Activated CD4-positive, alpha-beta T cell treated with anti-CD3 and anti-CD28 coated beads for 1 hour (primary cell): ENCODE measurements around the gene DAND5.
A peak's percentile ranks its signal among the peaks of the same experiment; 100 is the strongest.
"Not testable (repeated sequence)": the region's sequence is repeated elsewhere in the genome, so short reads cannot be mapped to it uniquely, and the experiment has no call there.

Experiments
- DNase-seq: peaks from one replicate; pipeline ENCODE4 v3.0.0-alpha.2; 2020

The DAND5 gene

GRCh38 chr19:12967907-12968306, 1.5 kb upstream of the DAND5 start:
- no peak for DNase-seq

GRCh38 chr19:12970070-12970820, 869 bp downstream of the DAND5 start:
- no peak for DNase-seq

- no peak for DNase-seq
These were observed 3.9 kb downstream of the DAND5 start for GRCh38 chr19:12973236-12973635.

- DNase-seq, result no peak
These were observed 5.2 kb downstream of the DAND5 start for GRCh38 chr19:12974301-12975220.

- DNase-seq, result no peak
These were observed 5.9 kb downstream of the DAND5 start for GRCh38 chr19:12975221-12975741.

GRCh38 chr19:12976109-12976508, 6.7 kb downstream of the DAND5 start:
- not testable (repeated sequence) for DNase-seq

- DNase-seq, result no peak
These were observed 10.6 kb downstream of the DAND5 start for GRCh38 chr19:12979974-12980373.

- no peak for DNase-seq
These were observed 13.3 kb downstream of the DAND5 start for GRCh38 chr19:12982648-12983047.

GRCh38 chr19:12983091-12983490, 13.7 kb downstream of the DAND5 start:
- DNase-seq, result no peak

GRCh38 chr19:12983542-12984142, 14.3 kb downstream of the DAND5 start:
- peak; percentile 78 for DNase-seq

GRCh38 chr19:12984143-12984627, 14.8 kb downstream of the DAND5 start:
- DNase-seq, result no peak

- DNase-seq, result no peak
These were observed 15.3 kb downstream of the DAND5 start for GRCh38 chr19:12984683-12985048.

- no peak for DNase-seq
These were observed 15.8 kb downstream of the DAND5 start for GRCh38 chr19:12985049-12985776.

- DNase-seq, result no peak
These were observed 17.4 kb downstream of the DAND5 start for GRCh38 chr19:12986726-12987125.

GRCh38 chr19:12987190-12987589, 17.8 kb downstream of the DAND5 start:
- no peak for DNase-seq

GRCh38 chr19:12987781-12988180, 18.4 kb downstream of the DAND5 start:
- DNase-seq, result no peak

GRCh38 chr19:12990431-12990830, 21.1 kb downstream of the DAND5 start:
- no peak for DNase-seq

GRCh38 chr19:12990853-12991252, 21.5 kb downstream of the DAND5 start:
- no peak for DNase-seq

GRCh38 chr19:12991296-12991695, 21.9 kb downstream of the DAND5 start:
- DNase-seq, result no peak

GRCh38 chr19:12992729-12993128, 23.4 kb downstream of the DAND5 start:
- DNase-seq, result no peak

- DNase-seq, result no peak
These were observed 24.2 kb downstream of the DAND5 start for GRCh38 chr19:12993562-12993961.
